ENCODE results near the gene DOLK.
"Not testable (repeated sequence)": the region's sequence is repeated elsewhere in the genome, so short reads cannot be mapped to it uniquely, and the experiment has no call there.

Gene DOLK

GRCh38 chr9:128945798-128946501, 1.5 kb downstream of the DOLK start:
- Histone ChIP-seq H3K27me3 (ENCODE audit: control insufficient read depth in 1 of 2, insufficient read depth in 1 of 2, low read length in 2 of 2) (no peaks in the 10 kb centered on the region), H2BK5ac (ENCODE audit: low read depth, low read length, poor library complexity, severe bottlenecking) (no peak overlapping the region), H4K8ac (ENCODE audit: low read length) (no peak overlapping the region), H2BK15ac (ENCODE audit: low read depth, poor library complexity, severe bottlenecking) (no peak overlapping the region), H3K23ac (ENCODE audit: low read length in 2 of 2) (peak overlapping the region in 1 of 2 experiments; percentile 41), H2BK12ac (ENCODE audit: low read length in 2 of 2) (peak overlapping the region in 1 of 2 experiments; percentile 33), H3K36me3 (ENCODE audit: control insufficient read depth in 1 of 2, insufficient read depth in 2 of 2, low read depth in 1 of 2, low read length in 2 of 2) (peaks cover 48 to 51% of the 10 kb centered on the region in 2 experiments), H3K4me3 (ENCODE audit: insufficient read depth in 1 of 2, low read depth in 1 of 2, low read length in 2 of 2) (peak overlapping the region in 1 of 2 experiments; percentile 92), H2BK120ac (ENCODE audit: low read depth, low read length) (no peak overlapping the region), H3K4me1 (ENCODE audit: control insufficient read depth, insufficient read depth, low read depth, low read length) (peaks cover 13% of the 10 kb centered on the region), H4K91ac (ENCODE audit: low read length) (no peak overlapping the region), H3K14ac (ENCODE audit: low read length in 2 of 2) (no peak overlapping the region), H3K4me2 (ENCODE audit: low read length, poor library complexity, severe bottlenecking) (no peak overlapping the region), H3K18ac (ENCODE audit: low read depth in 1 of 2, low read length in 2 of 2) (no peak overlapping the region), H3K79me1 (replicated peaks; ENCODE audit: low read length, poor library complexity, severe bottlenecking) (peaks cover 47% of the 10 kb centered on the region), H3K9ac (ENCODE audit: low read length) (no peak overlapping the region), H2AK5ac (ENCODE audit: low read length, severe bottlenecking) (no peak overlapping the region), H3K4ac (ENCODE audit: low read depth in 1 of 2, low read length in 2 of 2) (no peak overlapping the region), H3K9me3 (ENCODE audit: control insufficient read depth, low read length) (no peaks in the 10 kb centered on the region), H2AFZ (ENCODE audit: low read depth, low read length) (no peak overlapping the region), H3K27ac (ENCODE audit: low read length, poor library complexity, severe bottlenecking) (no peak overlapping the region)
- 98% methylated on average over 19 of the region's 19 CpGs for WGBS
- DNase-seq = no peak

DNA sequence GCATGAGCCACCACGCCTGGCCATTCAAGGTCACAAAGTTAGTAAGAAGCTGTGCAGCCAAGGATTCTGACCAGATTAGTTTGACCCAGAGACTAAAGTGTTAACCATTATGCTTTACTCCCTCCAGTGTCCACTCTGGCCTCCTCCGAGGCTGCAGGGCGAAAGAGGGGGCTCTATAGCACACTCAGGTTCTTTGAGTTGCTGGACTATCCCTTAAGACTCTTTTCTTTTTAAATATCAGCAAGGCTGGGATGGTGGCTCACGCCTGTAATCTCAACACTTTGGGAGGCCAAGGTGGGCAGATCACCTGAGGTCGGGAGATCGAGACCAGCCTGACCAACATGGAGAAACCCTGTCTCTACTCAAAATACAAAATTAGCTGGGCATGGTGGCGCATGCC, 2.4 kb downstream of the DOLK start:
- whole genome bisulfite sequencing = 95% methylated on average over 7 of the region's 7 CpGs
- H3K27me3 ChIP-seq (ENCODE audit: control insufficient read depth in 1 of 2, insufficient read depth in 1 of 2, low read length in 2 of 2); H3K4me2 ChIP-seq (ENCODE audit: low read length, poor library complexity, severe bottlenecking); H2AK5ac ChIP-seq (ENCODE audit: low read length, severe bottlenecking); H2AFZ ChIP-seq (ENCODE audit: low read depth, low read length); H2BK15ac ChIP-seq (ENCODE audit: low read depth, poor library complexity, severe bottlenecking); H4K8ac ChIP-seq (ENCODE audit: low read length); H2BK12ac ChIP-seq (ENCODE audit: low read length in 2 of 2); H4K91ac ChIP-seq (ENCODE audit: low read length); H2BK5ac ChIP-seq (ENCODE audit: low read depth, low read length, poor library complexity, severe bottlenecking); DNase-seq; H3K27ac ChIP-seq (ENCODE audit: low read length, poor library complexity, severe bottlenecking); H3K23ac ChIP-seq (ENCODE audit: low read length in 2 of 2); H3K18ac ChIP-seq (ENCODE audit: low read depth in 1 of 2, low read length in 2 of 2); H3K14ac ChIP-seq (ENCODE audit: low read length in 2 of 2); H3K9ac ChIP-seq (ENCODE audit: low read length); H3K4ac ChIP-seq (ENCODE audit: low read depth in 1 of 2, low read length in 2 of 2); H2BK120ac ChIP-seq (ENCODE audit: low read depth, low read length); H3K9me3 ChIP-seq (ENCODE audit: control insufficient read depth, low read length); H3K4me3 ChIP-seq (ENCODE audit: insufficient read depth in 1 of 2, low read depth in 1 of 2, low read length in 2 of 2): not testable (repeated sequence)
- H3K79me1 ChIP-seq (replicated peaks; ENCODE audit: low read length, poor library complexity, severe bottlenecking) = peaks cover 41% of the 10 kb centered on the region
- peaks cover 13% of the 10 kb centered on the region for H3K4me1 ChIP-seq (ENCODE audit: control insufficient read depth, insufficient read depth, low read depth, low read length)
- H3K36me3 ChIP-seq (ENCODE audit: control insufficient read depth in 1 of 2, insufficient read depth in 2 of 2, low read depth in 1 of 2, low read length in 2 of 2) = peaks cover 42% of the 10 kb centered on the region in 2 experiments

GRCh38 chr9:128943832-128944620, 3.4 kb downstream of the DOLK start:
- H2BK15ac ChIP-seq (ENCODE audit: low read depth, poor library complexity, severe bottlenecking) = no peak overlapping the region
- H3K4ac ChIP-seq (ENCODE audit: low read depth in 1 of 2, low read length in 2 of 2) = no peak overlapping the region
- H4K8ac ChIP-seq (ENCODE audit: low read length) = no peak overlapping the region
- H2AFZ ChIP-seq (ENCODE audit: low read depth, low read length) = no peak overlapping the region
- no peak overlapping the region for H4K91ac ChIP-seq (ENCODE audit: low read length)
- H2BK5ac ChIP-seq (ENCODE audit: low read depth, low read length, poor library complexity, severe bottlenecking) = no peak overlapping the region
- no peak overlapping the region for H3K18ac ChIP-seq (ENCODE audit: low read depth in 1 of 2, low read length in 2 of 2)
- H2BK120ac ChIP-seq (ENCODE audit: low read depth, low read length) = no peak overlapping the region
- H3K27ac ChIP-seq (ENCODE audit: low read length, poor library complexity, severe bottlenecking) = no peak overlapping the region
- WGBS = 95% methylated on average over 5 of the region's 7 CpGs
- H3K9ac ChIP-seq (ENCODE audit: low read length) = no peak overlapping the region
- H3K4me2 ChIP-seq (ENCODE audit: low read length, poor library complexity, severe bottlenecking) = no peak overlapping the region
- no peak for DNase-seq
- no peaks in the 10 kb centered on the region for H3K9me3 ChIP-seq (ENCODE audit: control insufficient read depth, low read length)
- H3K36me3 ChIP-seq (ENCODE audit: control insufficient read depth in 1 of 2, insufficient read depth in 2 of 2, low read depth in 1 of 2, low read length in 2 of 2) = peaks cover 40% of the 10 kb centered on the region in 2 experiments
- no peak overlapping the region for H2BK12ac ChIP-seq (ENCODE audit: low read length in 2 of 2)
- H3K23ac ChIP-seq (ENCODE audit: low read length in 2 of 2) = no peak overlapping the region
- no peak overlapping the region for H3K14ac ChIP-seq (ENCODE audit: low read length in 2 of 2)
- peaks cover 35% of the 10 kb centered on the region for H3K79me1 ChIP-seq (replicated peaks; ENCODE audit: low read length, poor library complexity, severe bottlenecking)
- H2AK5ac ChIP-seq (ENCODE audit: low read length, severe bottlenecking) = no peak overlapping the region
- H3K27me3 ChIP-seq (ENCODE audit: control insufficient read depth in 1 of 2, insufficient read depth in 1 of 2, low read length in 2 of 2) = no peaks in the 10 kb centered on the region
- H3K4me3 ChIP-seq (ENCODE audit: insufficient read depth in 1 of 2, low read depth in 1 of 2, low read length in 2 of 2) = no peak overlapping the region
- H3K4me1 ChIP-seq (ENCODE audit: control insufficient read depth, insufficient read depth, low read depth, low read length) = peaks cover 13% of the 10 kb centered on the region

Data from mesenchymal stem cell (in vitro differentiated cells and primary cell).